ENCODE measurements around the gene LHX5.
A peak's percentile ranks its signal among the peaks of the same experiment; 100 is the strongest.
"Not testable (repeated sequence)": the region's sequence is repeated elsewhere in the genome, so short reads cannot be mapped to it uniquely, and the experiment has no call there.

The LHX5 gene

DNA sequence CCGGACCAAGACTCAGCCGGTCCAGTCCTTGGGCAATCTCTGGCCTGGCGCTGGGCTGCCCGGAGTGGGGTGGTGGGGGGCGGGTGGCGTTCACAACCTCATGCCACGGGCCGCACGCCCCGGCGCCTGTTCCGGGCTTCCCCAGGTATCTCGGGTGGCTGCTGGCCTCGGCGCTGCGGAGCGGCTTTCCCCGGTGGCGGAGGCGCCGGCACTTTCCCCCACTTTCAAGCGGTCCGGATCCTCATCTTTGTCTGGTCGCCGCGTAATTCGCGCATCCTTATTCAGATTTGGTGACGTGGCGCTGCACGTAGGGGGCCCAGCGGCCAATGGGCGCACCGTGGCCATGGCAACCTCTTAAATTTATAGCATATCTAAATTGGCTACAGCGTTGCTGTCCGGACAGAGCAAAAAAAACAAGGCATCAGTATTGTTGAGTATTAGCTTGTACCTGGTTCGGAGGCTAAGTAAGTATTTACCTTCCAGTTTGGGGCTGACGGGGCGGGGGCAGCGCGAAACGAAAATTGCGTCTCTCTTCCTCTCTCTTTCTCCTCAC, at the start of gene LHX5:
TSS of gene LHX5 (minus strand) at position 253 of the 553 bp plus-strand sequence. CDS start 373 bp downstream, outside the sequence.
- no peak for DNase-seq

DNA sequence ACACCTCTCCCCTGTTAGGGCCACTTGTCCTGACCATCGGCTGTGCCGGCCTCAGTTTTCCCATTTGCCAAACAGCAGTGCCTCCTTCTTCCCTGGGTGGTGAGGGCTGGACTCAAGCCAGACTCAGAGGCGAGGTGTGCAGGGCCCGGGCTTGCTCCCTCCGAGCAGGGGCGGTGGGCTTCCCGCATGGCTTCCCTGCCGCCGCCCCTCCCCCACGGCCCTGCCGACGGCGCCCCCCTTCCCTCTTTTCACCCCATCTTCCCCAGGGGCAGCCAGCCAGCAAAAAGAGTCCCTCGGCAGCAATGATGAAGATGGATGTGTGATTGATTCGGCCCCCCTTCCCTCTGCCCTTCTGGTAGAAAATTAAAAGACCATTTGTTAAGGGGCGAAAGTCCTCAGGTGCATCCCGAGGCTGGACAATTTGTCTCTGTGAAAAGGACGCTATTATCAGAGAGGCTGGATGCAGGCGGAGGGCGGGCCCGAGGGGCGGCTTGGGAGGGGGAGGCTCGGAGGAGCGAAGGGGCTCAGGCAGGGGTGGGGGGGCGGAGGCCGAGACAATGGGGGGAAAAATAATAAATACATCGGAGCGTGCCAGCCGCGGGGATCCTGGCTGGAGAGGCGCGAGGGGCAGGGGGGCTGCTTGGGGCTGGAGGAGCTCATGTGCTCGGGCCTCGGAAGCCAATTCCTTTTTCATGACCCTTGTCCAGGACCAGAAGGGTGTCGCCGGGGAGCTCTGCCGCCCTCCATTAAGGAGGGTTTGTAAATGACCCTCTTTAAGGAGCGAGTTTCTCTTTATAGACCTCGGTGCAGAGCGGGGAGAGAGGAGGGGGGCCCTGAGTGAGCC, 48.0 kb upstream of the LHX5 start:
- DNase-seq = no peak

DNA sequence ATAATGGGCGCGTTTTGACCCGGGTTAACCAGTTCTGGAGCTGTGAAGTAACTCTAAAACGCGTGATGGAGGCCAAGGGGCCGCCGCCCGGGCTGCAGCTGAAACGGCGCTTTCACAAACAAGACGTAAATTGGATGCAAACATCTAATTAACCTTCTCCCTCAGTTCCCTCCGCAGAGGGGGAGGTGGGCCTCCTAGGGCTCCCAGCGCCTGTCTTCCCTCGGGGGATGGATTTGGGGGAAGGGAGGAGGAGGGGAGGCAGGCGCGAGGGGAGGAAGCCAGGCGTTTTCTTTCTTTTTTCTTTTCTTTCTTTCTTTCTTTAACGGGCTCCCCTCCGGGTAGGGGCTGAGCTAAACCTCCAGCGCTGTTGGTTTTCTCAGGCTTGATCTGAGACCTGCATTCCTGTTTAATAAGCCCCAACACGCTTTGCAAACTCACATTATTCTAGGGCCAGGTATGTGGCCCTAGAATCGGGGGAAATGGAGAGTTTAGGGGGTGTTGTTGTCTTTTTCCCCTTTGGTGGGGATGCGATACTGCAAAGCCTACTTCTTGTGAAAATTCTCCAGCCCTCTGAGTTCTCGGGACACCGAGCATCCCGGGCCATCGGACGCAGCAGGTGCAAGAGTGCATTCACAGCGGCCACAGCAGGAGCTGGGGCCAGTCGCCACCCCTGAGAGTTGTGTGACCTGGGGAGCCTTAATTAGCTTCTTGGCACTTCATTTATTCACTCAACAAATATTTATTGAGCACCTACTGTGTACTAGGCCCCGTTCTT, 43.6 kb upstream of the LHX5 start:
- DNase-seq = no peak

DNA sequence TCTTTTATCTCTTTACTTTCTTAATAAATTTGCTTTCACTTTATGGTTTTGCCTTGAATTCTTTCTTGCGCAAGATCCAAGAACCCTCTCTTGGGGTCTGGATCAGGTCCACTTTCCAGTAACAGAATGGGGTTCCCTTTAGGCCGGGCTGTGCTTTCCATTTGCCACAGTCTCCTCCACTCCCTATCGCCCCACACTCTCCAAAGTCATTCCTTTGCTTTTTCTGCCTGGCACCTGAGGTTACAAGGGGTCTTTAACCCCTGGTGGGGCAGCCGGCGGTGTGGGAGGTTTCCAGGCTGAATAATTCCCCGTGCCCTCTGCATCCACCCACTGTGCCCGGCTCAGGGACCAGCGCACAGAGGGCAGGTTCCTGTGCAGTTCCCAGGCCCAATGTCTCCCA, 42.9 kb upstream of the LHX5 start:
- no peak for DNase-seq

DNA sequence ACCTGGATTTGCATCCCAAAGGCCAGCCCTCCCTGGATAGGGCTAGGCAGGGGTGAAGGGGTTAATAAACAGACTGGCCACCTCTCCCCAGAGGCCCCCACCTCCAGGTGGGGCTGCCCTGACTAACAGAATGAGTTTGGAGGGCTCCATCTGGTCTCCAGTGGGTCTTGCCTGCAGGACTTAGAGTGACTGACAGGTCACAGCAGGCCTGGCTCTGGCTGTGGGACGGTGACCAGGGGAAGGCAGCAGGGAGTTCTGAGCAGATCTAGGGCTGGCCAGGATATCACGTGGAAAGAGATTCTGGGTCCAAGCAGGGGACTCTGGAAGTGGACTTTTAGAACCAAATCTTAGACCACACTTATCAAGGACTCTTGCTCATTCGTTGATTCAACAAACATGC, 40.9 kb upstream of the LHX5 start:
- DNase-seq = no peak

DNA sequence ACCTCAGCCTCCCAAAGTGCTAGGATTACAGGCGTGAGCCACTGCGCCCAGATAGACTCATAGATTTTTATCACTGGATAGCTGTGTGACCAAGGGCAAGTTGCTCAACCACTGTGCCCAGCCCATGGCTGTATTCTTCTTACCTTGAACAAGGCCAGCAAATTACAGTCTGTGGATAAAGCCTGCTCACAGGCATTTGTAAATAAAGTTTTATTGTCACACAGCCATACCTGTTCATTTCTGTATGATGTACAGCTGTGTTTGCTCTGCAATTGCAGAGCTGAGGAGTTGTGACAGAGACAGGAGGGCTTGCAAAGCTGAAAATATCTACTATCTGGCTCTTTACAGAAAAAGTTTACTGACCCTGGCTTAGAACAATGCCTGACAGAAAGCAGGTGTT, 35.2 kb upstream of the LHX5 start:
- DNase-seq = no peak

DNA sequence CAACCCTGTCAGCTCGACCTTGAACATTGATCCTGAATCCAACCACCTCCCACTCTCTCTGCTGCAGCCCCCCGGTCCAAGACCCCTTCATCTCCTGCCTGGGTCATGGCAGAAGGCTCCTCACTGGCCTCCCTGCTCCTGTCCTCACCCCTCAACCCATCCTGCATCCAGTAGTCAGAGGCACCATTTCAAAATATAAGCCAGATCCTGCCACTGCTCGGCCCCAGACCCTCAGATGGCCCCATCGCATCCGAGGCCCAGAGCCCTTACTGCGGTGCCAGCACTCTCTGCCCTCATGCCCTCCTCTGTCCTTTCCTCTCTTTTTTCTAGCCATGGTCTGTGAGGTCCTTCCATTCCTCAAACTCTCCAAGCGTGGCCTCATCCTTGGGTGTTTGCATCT, 34.3 kb upstream of the LHX5 start:
- no peak for DNase-seq

DNA sequence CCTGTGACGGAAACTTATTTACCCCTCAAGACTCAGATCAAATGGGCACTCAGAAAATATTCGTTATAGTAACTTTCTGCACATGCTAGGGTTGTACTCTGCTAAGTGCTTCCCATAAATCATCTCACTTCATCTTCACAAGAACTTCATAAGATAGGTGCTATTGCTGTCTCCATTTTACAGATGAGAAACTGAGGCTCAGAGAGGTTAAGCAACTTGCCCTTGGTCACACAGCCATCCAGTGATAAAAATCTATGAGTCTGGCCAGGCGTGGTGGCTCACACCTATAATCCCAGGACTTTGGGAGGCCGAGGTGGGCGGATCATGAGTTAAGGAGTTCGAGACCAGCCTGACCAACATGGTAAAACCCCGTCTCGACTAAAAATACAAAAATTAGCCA, 33.2 kb upstream of the LHX5 start:
- DNase-seq = no peak

DNA sequence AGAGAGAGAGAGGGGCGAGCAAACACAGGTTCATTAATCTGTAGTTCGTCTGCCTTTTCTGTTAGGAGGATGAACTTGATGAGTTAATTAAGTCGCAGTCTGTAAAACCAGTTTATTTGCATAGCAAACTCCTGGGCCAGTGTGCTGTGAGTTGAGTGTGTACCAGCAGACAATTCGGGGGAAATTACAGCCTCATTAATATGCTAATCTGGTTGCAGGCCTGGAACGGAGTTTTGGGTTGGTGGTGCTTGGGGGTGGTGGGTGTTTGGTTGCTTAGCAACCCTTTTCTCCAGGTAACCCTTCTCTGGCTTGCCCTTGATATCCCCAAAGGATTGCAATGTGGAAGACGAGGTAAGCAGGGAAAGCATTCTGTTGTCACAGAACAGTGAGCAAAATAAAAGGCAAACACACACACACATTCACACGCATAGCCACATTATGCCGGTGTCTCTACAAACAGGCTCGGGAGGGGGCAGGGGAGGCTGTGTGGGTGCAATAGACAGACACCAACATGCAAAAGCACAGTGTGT, 29.2 kb upstream of the LHX5 start:
- DNase-seq = no peak

DNA sequence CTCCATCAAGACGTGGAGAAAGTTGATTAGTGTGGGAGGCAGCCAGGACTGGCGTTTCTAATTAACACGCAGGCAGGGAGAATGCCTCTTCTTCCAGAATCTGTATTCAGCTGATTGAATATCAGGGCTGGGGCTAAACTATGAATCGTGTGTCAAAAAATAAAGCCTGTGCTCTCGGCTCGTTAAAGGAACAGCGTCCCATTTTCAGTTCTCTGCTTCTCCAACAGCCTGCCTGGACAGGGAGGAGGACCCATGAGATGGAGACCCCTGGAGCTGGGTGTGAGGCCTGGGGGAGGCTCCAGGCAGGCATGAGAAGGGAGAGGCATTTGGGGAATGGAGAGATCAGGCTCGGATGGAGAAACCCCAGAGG, 28.6 kb upstream of the LHX5 start:
- DNase-seq = no peak

DNA sequence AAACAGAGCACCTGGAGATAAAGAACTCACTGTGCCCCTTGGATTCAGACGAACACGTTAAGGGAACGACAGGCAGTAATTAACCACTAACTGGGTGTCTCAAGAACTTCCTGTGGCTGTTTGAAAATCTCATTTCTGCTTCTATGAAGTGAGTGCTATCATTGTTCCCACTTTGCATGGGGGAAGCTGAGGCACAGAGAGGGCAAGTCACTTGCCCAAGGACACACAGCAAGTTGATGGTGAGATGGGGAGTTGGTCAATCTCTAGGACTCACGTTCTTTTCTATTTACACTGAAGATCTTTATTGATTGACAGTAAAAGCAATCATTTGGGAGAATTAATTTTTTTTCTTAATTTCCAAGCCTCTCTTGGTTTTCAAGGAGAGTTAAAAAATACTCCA, 26.8 kb upstream of the LHX5 start:
- no peak for DNase-seq

DNA sequence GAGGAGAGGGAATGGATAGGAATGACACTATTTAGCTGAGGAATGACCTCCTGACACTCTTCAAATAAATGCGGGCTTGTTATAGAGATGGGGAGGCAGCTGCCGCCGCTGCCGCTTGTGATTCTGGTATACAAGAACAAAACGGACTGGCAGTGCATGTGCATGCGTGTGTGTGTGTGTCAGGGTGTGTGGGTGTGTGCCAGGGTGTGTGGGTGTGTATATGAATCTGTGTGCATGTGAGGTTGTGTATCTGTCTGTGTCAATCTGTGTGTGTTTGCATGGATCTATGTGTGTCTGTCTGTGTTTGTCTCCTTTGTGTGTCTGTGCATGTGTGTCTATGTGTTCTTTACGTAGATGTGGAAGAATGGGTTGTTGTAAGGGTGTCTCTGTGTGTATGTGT, 26.0 kb upstream of the LHX5 start:
- DNase-seq = no peak

DNA sequence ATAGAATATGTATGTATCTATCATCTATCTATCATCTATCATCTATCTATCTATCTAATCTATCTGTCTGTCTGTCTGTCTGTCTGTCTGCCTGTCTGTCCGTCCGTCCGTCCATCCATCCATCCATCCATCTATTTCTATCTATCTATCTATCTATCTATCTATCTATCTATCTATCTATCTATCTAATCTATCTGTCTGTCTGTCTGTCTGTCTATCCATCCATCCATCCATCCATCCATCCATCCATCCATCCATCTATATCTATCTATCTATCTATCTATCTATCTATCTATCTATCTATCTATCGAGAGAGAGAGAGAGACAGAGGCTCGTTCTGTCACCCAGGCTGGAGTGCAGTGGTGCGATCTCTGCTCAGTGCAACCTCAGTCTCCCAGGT, 24.3 kb upstream of the LHX5 start:
- not testable (repeated sequence) for DNase-seq

DNA sequence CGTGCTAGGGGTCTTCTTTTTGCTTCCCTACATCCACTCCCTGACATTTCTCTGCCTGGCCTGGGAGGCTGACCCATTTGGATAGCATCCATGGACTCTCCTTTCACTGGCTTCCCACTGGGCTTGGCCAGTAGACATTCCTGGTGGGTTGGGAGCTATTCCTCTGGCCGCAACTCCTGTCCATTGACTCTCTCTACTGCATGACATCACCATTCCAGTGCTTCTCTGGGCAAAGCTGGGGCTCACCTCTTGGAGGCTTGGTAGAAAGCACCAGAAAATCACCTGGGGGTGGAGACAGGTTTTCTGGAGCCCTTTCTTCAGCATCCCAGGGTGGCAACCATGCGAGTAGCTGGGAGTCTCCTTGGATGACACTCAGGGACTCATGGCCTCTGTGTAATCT, 16.7 kb upstream of the LHX5 start:
- DNase-seq = no peak

DNA sequence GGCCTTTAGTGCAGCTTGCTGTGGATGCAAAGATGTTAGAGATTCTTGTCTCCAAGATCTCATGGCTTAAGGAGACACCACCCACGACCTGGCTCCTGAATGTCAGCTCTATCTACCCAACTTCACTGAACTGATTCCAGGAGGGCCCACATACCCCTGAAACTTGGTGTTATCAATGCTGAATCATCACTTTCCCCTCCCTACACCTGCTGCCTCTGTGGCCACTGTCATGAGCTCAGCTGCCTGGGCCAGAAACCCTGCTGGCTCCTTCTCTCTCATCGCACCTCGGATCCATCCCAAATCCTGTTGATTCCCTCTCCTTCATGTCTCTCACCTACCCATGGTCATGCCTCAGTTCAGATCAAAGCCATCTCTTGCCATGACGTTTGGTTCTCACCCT, 15.1 kb upstream of the LHX5 start:
- DNase-seq = no peak

DNA sequence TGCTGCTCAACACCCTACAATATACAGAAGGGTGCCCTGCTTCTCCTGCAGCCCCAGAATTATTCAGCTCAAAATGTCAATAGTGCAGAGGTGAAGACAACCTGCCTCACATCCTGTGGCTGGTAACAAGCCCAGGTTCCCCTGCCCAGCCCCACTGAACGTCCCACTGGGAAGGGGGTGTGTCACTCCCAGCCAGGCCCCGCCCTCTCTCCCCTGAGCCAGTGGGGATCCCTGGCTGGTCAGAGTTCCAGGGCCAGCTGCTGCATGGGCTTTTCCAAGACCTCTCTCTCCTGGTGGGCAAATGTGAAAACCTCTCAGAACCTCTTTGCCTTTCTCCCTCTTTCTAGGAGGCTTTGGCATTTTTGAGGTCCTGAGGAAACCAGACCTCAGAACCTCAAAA, 13.7 kb upstream of the LHX5 start:
- DNase-seq = no peak

DNA sequence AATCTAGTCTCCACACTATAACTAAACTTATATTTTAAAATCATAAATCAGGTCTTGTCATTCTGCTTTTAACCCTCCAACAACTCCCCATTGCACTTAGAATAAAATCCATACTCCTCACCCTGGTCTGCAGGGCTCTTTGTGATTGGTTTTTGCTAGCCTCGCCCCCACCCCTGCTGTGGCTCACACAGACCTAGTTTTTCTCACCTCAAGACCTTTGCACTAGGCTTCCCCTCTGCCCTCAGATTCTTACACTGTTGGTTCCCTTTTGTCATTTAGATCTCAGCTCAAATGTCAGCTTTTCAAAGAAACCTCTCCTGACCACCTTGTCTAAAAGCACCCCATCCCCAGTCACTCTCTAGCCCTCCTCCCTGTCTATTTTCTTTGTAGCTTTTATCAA, 10.7 kb upstream of the LHX5 start:
- no peak for DNase-seq

DNA sequence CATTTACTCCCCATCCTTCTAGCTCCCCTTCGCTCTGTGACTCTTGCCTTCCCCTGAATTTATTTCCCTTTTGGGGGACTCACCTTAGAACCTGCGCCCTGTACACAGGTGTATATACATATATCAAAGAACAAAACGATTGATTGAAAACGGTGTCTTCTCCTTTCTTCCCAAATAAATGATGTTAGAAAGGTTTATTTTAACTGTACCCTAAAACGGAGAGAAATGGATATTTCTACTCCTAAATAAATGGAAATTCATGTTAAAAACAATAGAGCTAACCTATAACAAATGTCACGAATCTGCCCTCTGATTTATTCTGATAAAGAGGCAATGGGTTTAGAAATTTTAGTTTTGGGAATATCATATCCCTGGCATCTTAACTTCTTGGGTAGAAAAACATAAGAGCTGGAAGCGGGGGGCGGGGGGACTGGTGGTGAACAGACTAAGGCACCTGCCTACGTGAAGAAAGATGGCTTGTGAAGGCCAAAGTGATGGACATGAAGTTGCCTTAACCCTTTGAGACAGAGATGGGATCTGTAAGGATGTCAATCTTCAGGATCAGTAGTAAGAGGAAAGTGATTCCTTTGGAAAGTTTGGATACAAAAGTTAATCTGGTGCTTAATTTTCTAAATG, 8.8 kb upstream of the LHX5 start:
- DNase-seq = no peak

DNA sequence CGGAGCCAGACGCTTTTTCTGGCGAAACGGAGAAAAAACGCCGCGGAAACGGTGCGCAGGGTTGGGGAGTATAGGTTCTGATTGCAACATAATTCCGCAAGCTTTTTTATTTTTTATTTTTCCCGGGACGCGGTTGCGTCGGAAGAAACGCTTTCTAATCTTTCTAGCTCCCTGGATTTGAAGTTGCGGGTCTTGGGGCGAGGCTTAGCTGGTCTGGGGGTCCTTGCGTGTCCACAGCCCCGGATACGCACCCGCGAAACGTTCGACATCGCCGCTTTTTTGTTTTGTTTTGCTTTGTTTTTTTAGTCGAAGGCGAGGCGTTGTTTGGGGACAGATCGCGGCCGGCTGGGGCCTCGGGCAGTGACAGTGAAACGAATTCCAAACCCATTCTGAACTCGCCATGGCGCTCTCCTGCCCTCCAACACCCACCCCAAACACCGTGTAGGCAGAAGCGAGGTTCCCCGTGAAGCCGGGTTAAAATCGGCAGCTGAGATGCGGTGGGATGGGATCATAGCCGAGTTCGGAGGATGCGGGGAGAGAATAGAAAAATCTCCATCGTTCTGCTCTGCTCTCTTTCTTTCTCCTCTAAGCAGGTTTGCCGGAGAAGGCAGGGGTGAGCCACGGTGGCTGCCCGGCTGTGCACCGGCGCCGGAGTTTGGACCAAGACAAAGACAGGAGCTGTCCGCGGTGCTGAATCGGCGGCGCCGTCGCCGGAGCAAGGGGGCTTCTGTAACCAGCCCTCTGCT, 8.1 kb upstream of the LHX5 start:
- peak in 1 of 2 donors; percentile 17 for DNase-seq

DNA sequence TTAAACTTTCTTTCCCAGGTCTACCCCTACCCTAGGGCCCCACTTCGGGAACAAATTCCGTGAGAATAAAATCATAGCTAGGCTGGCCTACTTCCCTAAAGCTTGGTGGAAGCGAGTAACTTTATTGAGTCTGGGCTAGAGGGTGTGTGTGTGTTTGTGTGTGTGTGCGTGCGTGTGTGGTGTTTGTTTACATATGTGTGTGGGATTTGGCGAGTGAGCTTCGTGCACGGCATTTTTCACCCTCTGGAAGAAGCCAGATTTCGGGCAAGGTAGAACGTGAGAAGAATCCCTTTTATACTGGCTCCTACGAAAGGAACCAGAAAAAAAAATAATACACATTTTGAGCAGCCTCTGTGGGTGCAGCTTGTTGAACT, 7.5 kb upstream of the LHX5 start:
- no peak for DNase-seq

DNA sequence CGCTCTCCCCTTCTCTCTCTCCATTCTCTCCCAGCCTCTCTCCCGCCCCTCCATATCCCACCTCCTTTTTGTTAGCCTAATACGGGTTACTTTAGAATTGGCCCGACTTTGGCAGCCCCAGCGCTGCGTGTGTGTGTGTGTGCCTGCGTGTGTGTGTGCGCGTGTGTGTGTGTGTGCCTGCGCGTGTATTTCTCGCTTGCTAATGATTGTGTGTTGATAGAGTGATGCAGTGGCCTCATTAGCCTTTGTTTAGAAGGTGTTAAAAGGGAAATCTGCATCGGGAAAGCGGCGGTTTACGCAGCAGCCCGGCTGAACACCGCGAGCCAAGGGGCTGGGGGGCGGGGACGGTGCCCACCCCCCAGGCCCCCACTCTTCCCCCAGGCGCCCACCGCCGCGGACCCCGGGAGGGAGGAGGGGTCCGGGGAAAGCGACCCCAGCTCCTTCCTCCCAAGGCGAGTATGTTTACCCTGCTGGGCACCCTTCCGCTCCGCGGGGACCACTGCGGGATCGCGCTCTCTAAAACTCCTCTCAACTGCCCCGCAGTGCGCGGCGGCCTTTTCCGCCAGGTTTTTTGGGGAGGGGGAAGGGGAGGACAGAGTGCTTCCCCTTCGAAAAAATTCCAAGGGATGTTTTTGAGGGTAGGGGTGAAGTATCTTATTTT, 6.8 kb upstream of the LHX5 start:
- no peak for DNase-seq

DNA sequence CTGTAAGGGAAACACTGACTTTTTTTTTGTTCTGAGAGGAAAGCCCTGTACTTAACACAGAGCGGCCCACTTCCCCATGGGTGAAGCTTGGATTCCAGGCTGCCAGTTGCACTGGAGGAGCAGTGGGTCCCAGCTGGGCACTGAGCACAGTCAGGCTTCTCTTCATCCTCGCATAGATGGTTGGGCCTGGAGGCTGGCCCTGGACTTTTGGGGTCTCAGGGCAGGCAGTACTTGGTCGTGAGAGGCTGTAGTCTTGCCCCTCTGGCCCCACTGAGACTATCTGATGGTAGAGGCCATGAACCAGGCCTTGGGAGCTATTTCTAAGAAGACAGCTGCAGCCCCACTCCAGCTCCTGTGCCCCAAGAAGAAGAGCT, 6.2 kb upstream of the LHX5 start:
- no peak for DNase-seq
